HepG2 (cell line): Measurements from ENCODE around the gene AHRR.

ENCODE experiments used
- CTCF ChIP-seq: sonication (generic); formaldehyde crosslinking; IDR thresholded peaks from 2 replicates; pipeline ENCODE4 v1.5.0; 2020; ENCODE audit warnings: mild to moderate bottlenecking, missing genetic modification reagents, moderate library complexity
- HDAC6 ChIP-seq: fragments of 200-600 bp; sonication (generic); IDR thresholded peaks from 2 replicates; pipeline ENCODE4 v1.7.0; 2017; ENCODE audit warnings: mild to moderate bottlenecking, antibody characterized with exemption, low read length, low read depth
- JARID2 ChIP-seq: sonication (generic); formaldehyde crosslinking; IDR thresholded peaks from 2 replicates; pipeline ENCODE4 v1.8.1; 2023; ENCODE audit warnings: missing genetic modification reagents, inconsistent platforms; ENCODE audit not compliant: insufficient replicate concordance
- NFYB ChIP-seq: sonication (generic); formaldehyde crosslinking; IDR thresholded peaks from 2 replicates; pipeline ENCODE4 v1.4.0; 2020; ENCODE audit warnings: missing genetic modification reagents
- NR2C2 ChIP-seq: sonication (generic); formaldehyde crosslinking; IDR thresholded peaks from 2 replicates; pipeline ENCODE4 v1.4.0; 2020; ENCODE audit warnings: missing genetic modification reagents, mild to moderate bottlenecking, moderate library complexity, borderline replicate concordance
- PAXIP1 ChIP-seq: sonication (generic); formaldehyde crosslinking; conservative IDR thresholded peaks from 2 replicates; pipeline ENCODE4 v1.4.0; 2020; ENCODE audit warnings: mild to moderate bottlenecking, missing genetic modification reagents, moderate library complexity
- POLR2A ChIP-seq, 2 experiments: IDR thresholded peaks; 2 replicates each; pipeline ENCODE4 v1.6.1; 2011; ENCODE audit warnings: low read depth in 2 of 2, low read length in 2 of 2, mild to moderate bottlenecking in 1 of 2, moderate library complexity in 1 of 2; ENCODE audit not compliant: insufficient read depth in 1 of 2
- YY1 ChIP-seq: IDR thresholded peaks from 2 replicates; pipeline ENCODE4 v1.6.1; 2011; ENCODE audit warnings: low read length, low read depth, moderate library complexity, mild to moderate bottlenecking; ENCODE audit not compliant: insufficient read depth, insufficient replicate concordance
- ZFP90 ChIP-seq: sonication (generic); formaldehyde crosslinking; IDR thresholded peaks from 2 replicates; pipeline ENCODE4 v1.8.0; 2022; ENCODE audit warnings: missing genetic modification reagents, mild to moderate bottlenecking, inconsistent platforms, borderline replicate concordance
- ZNF180 ChIP-seq: sonication (generic); formaldehyde crosslinking; IDR thresholded peaks from 2 replicates; pipeline ENCODE4 v1.4.0; 2020; ENCODE audit warnings: low read depth, missing genetic modification reagents, borderline replicate concordance
- ZNF274 ChIP-seq: sonication (generic); formaldehyde crosslinking; IDR thresholded peaks from 2 replicates; pipeline ENCODE4 v1.5.1; 2020; ENCODE audit warnings: mild to moderate bottlenecking, missing genetic modification reagents
- ZNF329 ChIP-seq: sonication (generic); formaldehyde crosslinking; IDR thresholded peaks from 2 replicates; pipeline ENCODE4 v1.9.0; 2021; ENCODE audit warnings: low read depth, mild to moderate bottlenecking, missing genetic modification reagents
- TF ChIP-seq, protein P1 (sequence below): fragments of 450-650 bp; IDR thresholded peaks from 2 replicates; pipeline ENCODE4 v1.6.1; 2017; ENCODE audit warnings: mild to moderate bottlenecking

DNA sequence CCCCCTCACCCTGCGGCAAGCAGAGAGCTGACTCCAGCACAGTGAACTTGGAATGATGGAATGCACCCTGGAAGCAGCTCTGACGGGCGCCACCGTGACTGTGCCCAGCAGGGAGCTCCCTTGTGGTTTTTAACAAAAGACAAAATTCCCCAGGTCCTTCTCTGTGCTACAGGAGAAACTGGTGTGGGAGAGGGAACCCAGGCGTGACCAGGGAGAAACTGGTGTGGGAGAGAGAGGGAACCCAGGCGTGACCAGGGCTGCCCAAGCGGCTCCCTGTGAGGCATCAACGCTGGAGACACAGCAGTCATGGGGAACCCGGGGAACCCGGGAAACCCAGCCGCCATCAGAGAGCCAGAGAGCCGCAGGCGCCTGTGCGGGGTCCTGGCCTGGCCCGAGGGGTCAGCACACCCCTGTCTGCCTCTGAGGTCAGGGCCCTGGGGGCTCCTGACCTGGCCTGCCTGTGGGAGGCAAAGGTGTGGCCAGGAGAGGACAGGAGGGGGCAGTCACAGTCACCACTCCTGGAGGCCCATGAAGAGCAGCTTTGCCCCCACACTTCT, 3.1 kb upstream of the AHRR start:
- TF ChIP-seq POLR2A (IDR thresholded peaks at IDR 0.05; ENCODE audit: insufficient read depth in 1 of 2, low read depth in 2 of 2, low read length in 2 of 2) (no peak), CTCF (CRISPR knock-in tag) (0 out of 2 replicates have a peak, but pooled peaks have one; percentile 16), JARID2 (CRISPR knock-in tag) (no peak), ZNF274 (CRISPR knock-in tag) (no peak), ZNF329 (CRISPR knock-in tag) (no peak), ZNF180 (CRISPR knock-in tag) (no peak), NFYB (no peak), HDAC6 (no peak), PAXIP1 (CRISPR knock-in tag) (no peak), YY1 (no peak), ZFP90 (no peak), NR2C2 (no peak)
- TF ChIP-seq, protein P1, sequence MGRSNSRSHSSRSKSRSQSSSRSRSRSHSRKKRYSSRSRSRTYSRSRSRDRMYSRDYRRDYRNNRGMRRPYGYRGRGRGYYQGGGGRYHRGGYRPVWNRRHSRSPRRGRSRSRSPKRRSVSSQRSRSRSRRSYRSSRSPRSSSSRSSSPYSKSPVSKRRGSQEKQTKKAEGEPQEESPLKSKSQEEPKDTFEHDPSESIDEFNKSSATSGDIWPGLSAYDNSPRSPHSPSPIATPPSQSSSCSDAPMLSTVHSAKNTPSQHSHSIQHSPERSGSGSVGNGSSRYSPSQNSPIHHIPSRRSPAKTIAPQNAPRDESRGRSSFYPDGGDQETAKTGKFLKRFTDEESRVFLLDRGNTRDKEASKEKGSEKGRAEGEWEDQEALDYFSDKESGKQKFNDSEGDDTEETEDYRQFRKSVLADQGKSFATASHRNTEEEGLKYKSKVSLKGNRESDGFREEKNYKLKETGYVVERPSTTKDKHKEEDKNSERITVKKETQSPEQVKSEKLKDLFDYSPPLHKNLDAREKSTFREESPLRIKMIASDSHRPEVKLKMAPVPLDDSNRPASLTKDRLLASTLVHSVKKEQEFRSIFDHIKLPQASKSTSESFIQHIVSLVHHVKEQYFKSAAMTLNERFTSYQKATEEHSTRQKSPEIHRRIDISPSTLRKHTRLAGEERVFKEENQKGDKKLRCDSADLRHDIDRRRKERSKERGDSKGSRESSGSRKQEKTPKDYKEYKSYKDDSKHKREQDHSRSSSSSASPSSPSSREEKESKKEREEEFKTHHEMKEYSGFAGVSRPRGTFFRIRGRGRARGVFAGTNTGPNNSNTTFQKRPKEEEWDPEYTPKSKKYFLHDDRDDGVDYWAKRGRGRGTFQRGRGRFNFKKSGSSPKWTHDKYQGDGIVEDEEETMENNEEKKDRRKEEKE: no peak
